Loucy (cell line): Measurements from ENCODE around the gene PPP1R12B.

ENCODE experiments used
- CTCF ChIP-seq: fragments of 200-600 bp; sonication (generic); conservative IDR thresholded peaks from 2 replicates; pipeline ENCODE4 v1.5.1; 2014; ENCODE audit warnings: mild to moderate bottlenecking, antibody characterized with exemption, low read length
- EZH2phosphoT487 ChIP-seq: fragments of 200-600 bp; IDR thresholded peaks from 2 replicates; pipeline ENCODE4 v1.6.1; 2018; ENCODE audit warnings: antibody characterized with exemption, mild to moderate bottlenecking, moderate library complexity, borderline replicate concordance

DNA sequence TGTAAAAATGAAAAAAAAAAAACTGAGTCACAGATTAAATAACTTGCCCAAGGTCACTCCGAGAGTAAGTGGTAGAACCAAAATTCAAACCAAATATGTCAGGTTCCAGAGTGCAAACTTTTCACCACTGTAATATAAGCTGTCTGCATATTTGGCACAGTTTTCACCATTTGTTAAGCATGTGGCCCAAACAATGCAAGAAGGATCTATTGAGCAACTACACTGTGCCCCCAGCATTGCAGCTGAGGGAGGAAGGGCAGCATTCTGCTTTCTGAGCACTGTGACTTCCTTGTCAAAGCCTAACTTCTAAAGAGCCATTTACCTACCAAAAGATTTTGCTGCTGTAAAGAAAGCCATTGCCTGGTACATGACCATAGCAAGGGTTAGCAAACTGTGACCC lies 228.3 kb downstream of the PPP1R12B start:
- TF ChIP-seq CTCF, result no peak
- TF ChIP-seq EZH2phosphoT487, result no peak
